Tibial artery (tissue), 4 donors: Measurements from ENCODE around the gene ERVV-1.
"Not testable (repeated sequence)": the region's sequence is repeated elsewhere in the genome, so short reads cannot be mapped to it uniquely, and the experiment has no call there.

Source experiments
- DNase-seq, 2 donors: peaks; one replicate each; pipeline ENCODE4 v3.0.0-alpha.2; 2019
- H3K27ac ChIP-seq, 2 donors: fragments of 200-600 bp; sonication (generic) in 1 of 2; 1 replicate in 1 of 2; 2 replicates in 1 of 2; pipeline ENCODE4 v1.5.1; 2018 to 2019; ENCODE audit warnings: mild to moderate bottlenecking in 1 of 2
- H3K27me3 ChIP-seq, 2 donors: fragments of 200-600 bp; sonication (generic) in 1 of 2; one replicate each; pipeline versions ENCODE4 v1.5.1 to v1.6.0; 2016 to 2019
- H3K36me3 ChIP-seq, 3 donors: fragments of 200-600 bp; sonication (generic) in 2 of 3; one replicate each; pipeline ENCODE4 v1.5.1; 2016 to 2019; ENCODE audit warnings: mild to moderate bottlenecking in 2 of 3
- H3K4me1 ChIP-seq, 4 donors: fragments of 200-600 bp; sonication (generic) in 2 of 4; 1 replicate in 3 of 4; 2 replicates in 1 of 4; pipeline ENCODE4 v1.5.1; 2016 to 2019
- H3K4me3 ChIP-seq, 2 donors: fragments of 200-600 bp; sonication (generic) in 1 of 2; 1 replicate in 1 of 2; 2 replicates in 1 of 2; pipeline ENCODE4 v1.5.1; 2018 to 2019; ENCODE audit warnings: mild to moderate bottlenecking in 2 of 2
- H3K9me3 ChIP-seq, 3 donors: fragments of 200-600 bp; sonication (generic) in 1 of 3; one replicate each; pipeline ENCODE4 v1.5.1; 2016 to 2019
- intact Hi-C: fragments of 100-400 bp; cut with DNase I; formaldehyde crosslinking; loops from one replicate; pipeline ENCODE4 v1.15.0; 2023; ENCODE audit warnings: low total_unique reads
- TF ChIP-seq, protein P1 (sequence below), 2 experiments: fragments of 200-600 bp in 1 of 2; fragments of 450-650 bp in 1 of 2; IDR thresholded peaks; one replicate each; pipeline ENCODE4 v1.5.1; 2017 to 2019; ENCODE audit warnings: antibody characterized with exemption in 2 of 2, mild to moderate bottlenecking in 1 of 2, moderate library complexity in 1 of 2

The ERVV-1 gene, protein sequence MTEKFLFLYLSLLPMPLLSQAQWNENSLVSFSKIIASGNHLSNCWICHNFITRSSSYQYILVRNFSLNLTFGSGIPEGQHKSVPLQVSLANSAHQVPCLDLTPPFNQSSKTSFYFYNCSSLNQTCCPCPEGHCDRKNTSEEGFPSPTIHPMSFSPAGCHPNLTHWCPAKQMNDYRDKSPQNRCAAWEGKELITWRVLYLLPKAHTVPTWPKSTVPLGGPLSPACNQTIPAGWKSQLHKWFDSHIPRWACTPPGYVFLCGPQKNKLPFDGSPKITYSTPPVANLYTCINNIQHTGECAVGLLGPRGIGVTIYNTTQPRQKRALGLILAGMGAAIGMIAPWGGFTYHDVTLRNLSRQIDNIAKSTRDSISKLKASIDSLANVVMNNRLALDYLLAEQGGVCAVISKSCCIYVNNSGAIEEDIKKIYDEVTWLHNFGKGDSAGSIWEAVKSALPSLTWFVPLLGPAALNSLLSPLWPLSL

DNA sequence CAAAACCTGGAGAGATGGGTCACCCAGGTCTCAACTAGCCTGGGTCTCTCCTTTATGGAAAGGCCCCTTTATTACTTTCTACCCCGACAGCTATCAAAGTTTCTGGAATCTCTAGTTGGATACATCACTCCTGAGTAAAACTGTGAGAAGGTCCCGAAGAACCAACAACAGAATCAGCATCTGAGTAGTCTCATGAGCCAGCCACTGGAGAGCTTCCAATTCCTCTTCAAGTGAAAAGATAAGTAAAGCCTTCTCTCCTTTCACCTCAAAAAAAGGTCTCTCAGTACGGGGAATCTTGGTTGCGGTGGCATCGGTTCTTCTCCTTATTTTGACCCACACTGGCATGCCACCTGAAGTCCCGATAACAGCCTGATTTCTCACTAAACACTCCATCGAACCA lies at the start of gene ERVV-1:
TSS of gene ERVV-1 (plus strand) at position 301 of the 400 bp plus-strand sequence. CDS start 170 bp downstream, outside the sequence.
- intact Hi-C loops: no loop called here
- no peaks in the 10 kb centered on the region for H3K4me1 ChIP-seq
- H3K27me3 ChIP-seq: peaks cover 0 to 12% of the 10 kb centered on the region in 2 donors
- TF ChIP-seq, protein P1, sequence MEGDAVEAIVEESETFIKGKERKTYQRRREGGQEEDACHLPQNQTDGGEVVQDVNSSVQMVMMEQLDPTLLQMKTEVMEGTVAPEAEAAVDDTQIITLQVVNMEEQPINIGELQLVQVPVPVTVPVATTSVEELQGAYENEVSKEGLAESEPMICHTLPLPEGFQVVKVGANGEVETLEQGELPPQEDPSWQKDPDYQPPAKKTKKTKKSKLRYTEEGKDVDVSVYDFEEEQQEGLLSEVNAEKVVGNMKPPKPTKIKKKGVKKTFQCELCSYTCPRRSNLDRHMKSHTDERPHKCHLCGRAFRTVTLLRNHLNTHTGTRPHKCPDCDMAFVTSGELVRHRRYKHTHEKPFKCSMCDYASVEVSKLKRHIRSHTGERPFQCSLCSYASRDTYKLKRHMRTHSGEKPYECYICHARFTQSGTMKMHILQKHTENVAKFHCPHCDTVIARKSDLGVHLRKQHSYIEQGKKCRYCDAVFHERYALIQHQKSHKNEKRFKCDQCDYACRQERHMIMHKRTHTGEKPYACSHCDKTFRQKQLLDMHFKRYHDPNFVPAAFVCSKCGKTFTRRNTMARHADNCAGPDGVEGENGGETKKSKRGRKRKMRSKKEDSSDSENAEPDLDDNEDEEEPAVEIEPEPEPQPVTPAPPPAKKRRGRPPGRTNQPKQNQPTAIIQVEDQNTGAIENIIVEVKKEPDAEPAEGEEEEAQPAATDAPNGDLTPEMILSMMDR (IDR thresholded peaks at IDR 0.05): no peak
- no peaks in the 10 kb centered on the region for H3K36me3 ChIP-seq
- H3K27ac ChIP-seq: no peak within 1 kb of the TSS
- no peak within 1 kb of the TSS for H3K4me3 ChIP-seq
- no peaks in the 10 kb centered on the region for H3K9me3 ChIP-seq
- DNase-seq: no peak

DNA sequence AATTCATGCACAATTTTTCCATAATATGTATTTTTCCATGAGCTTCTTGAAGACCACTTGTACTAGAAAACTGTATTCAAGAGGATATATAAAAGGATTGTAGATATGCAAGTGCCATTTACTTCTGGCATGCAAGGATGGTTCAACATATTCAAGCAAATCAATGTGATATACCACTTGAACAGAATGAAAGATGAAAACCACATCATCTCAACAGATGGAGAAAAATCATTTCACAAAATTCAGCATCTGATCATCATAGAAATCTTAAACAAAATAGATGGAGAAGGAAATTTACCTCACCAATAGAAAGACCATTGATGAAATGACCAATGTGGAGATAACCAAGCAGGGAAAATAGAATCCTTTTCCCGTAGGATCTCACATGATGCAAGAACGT lies 45.9 kb upstream of the ERVV-1 start:
- Histone ChIP-seq H3K36me3 (peaks cover 27 to 36% (median 35%) of the 10 kb centered on the region in 3 donors), H3K4me3 (no peak overlapping the region), H3K27ac (no peak overlapping the region), H3K27me3 (no peaks in the 10 kb centered on the region), H3K4me1 (peaks cover 0 to 8% (median 4%) of the 10 kb centered on the region in 4 donors), H3K9me3 (no peaks in the 10 kb centered on the region)
- intact Hi-C loops: no loop called here
- DNase-seq: no peak
- TF ChIP-seq, protein P1 (IDR thresholded peaks at IDR 0.05): no peak

DNA sequence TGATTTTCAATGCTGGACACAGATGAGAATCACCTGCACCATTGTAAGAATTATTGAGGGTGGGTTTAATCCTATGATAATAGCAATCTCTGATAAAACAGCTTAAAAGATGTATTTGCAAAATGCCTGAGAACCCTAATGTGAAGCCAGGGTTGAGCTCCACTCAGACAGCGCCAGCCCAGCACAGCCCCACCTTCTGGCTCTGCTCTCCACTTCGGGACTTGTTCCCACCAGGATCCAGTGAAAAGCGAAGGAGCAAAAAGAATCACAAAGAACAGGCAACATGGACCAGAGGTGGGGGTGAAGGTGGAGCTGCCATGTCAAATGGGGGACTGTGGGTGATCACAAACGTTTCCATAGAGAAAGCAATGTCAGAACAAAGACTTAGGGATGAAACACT lies 32.4 kb upstream of the ERVV-1 start:
- Histone ChIP-seq H3K36me3 (peaks cover 22 to 35% (median 31%) of the 10 kb centered on the region in 3 donors), H3K27ac (no peak overlapping the region), H3K27me3 (no peaks in the 10 kb centered on the region), H3K4me3 (no peak overlapping the region), H3K4me1 (no peaks in the 10 kb centered on the region), H3K9me3 (peaks cover 0 to 7% (median 0%) of the 10 kb centered on the region in 3 donors)
- intact Hi-C loops: no loop called here
- TF ChIP-seq, protein P1 (IDR thresholded peaks at IDR 0.05): no peak
- no peak for DNase-seq

DNA sequence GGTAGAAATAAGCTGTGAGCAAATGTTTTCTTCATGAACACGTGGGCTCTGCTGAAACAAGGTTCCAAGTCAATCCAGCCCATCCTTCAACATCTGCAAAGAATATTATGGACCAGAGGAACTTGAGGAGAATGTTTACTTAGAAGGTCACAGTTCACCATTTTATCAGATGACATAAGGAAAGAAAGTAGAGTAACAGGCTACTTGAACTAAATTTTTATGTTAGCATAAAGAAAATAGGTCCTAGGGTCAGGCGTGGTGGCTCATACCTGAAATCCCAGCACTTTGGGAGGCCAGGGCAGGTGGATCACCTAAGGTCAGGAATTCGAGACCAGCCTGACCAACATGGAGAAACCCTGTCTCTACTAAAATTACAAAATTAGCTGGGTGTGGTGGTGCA lies 30.6 kb upstream of the ERVV-1 start:
- H3K9me3 ChIP-seq, H3K4me3 ChIP-seq, intact Hi-C loops, H3K27ac ChIP-seq, H3K27me3 ChIP-seq, H3K4me1 ChIP-seq, DNase-seq: not testable (repeated sequence)
- H3K36me3 ChIP-seq: peaks cover 22 to 47% (median 41%) of the 10 kb centered on the region in 3 donors

DNA sequence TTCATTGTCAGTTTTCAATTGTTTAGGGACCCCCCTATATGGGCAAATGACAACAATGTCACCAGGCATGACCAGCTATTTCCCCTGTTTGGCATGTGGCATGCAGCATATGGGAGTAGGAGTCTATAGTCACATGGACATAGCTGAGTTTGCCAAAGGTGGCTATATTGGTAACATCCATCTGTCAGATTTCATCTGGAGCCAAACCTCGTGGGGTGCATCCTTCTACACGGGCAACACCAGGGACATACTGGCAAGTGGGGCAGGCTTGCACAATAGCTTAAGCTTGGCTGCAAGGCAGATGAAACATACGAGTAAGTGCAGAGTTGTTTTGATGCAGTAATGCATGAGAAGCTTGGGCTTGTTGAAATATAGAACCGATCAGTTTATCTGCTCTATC lies 26.5 kb upstream of the ERVV-1 start:
- Histone ChIP-seq H3K36me3 (peaks cover 14 to 56% (median 53%) of the 10 kb centered on the region in 3 donors), H3K9me3 (peaks cover 0 to 7% (median 0%) of the 10 kb centered on the region in 3 donors), H3K27me3 (no peaks in the 10 kb centered on the region), H3K4me1 (peaks cover 0 to 8% (median 7%) of the 10 kb centered on the region in 4 donors), H3K27ac (no peak overlapping the region), H3K4me3 (no peak overlapping the region)
- intact Hi-C loops: no loop called here
- TF ChIP-seq, protein P1 (IDR thresholded peaks at IDR 0.05): no peak
- no peak for DNase-seq

DNA sequence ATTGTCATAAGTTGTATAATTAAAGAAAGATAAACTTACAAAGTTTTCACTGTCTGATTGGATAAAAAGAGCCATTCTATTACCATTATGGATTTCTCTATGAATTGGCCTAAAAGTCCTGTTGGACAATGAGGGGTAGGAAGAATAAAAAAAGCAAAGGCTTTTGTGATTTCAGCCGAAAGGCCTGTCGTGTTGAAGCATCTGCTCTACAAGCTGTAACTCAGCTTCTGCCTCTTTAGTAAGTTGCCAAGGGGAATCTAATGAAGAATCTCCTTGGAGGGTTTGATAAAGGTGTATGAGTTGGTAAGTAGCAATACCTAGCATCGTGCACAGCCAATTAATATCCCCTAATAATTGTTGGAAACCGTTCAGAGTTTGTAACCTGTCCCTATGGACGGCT lies 25.2 kb upstream of the ERVV-1 start:
- DNase-seq: no peak
- TF ChIP-seq, protein P1 (IDR thresholded peaks at IDR 0.05): no peak
- intact Hi-C loops: no loop called here
- Histone ChIP-seq H3K9me3 (peaks cover 0 to 7% (median 0%) of the 10 kb centered on the region in 3 donors), H3K4me3 (no peak overlapping the region), H3K27me3 (no peaks in the 10 kb centered on the region), H3K36me3 (peaks cover 14 to 54% (median 53%) of the 10 kb centered on the region in 3 donors), H3K4me1 (peaks cover 0 to 14% (median 11%) of the 10 kb centered on the region in 4 donors), H3K27ac (no peak overlapping the region)
